Measurements from ENCODE around the gene NFATC2.
A peak's percentile ranks its signal among the peaks of the same experiment; 100 is the strongest.

Gene NFATC2

GRCh38 chr20:51503376-51503775 lies 39.1 kb downstream of the NFATC2 start:
- no peak for FAIRE-seq

DNA sequence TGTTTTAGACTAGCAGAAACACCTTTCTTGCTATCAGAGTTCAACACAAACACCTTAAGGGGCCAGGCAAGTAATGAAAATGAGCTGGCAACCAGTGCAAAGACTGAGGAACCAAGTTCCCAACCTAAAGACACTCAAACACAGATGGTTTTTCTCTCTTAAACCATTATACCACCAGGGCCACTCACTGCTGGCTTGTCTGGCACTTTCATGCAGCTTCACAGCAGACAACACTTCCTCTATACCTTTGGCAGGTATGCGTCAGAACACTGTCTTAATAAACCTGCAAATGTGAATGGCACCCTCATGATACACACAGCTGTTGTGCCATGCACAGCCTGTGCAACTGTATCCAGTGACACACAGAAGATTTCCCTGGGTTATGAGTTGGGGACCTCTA lies 41.6 kb downstream of the NFATC2 start:
- FAIRE-seq, result no peak
- no peak for DNase-seq (ENCODE audit: extremely low spot score, insufficient read length, low read depth)

More at GRCh38 chr20:51503376-51503775, 39.1 kb downstream of the NFATC2 start:
- no peak for DNase-seq (ENCODE audit: extremely low spot score, insufficient read length, low read depth)

DNA sequence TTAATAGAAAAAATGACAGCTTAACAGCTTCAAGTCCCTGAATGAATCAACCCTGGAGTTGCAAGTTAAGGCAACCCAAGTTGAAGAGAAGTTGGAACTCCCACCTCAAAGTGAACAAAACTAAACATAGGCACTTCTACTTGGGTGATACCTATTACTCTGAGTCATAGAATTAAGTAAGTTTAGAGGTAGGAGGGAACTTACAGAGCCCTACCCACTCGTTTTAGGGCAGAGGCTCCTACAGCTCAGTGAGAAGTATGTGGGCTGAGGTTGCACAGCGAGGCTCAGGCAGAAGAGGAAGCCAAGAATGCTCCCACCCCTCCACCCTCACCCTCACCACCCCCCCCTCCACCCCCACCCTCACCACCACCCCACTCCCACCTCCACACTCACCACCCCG lies 42.2 kb downstream of the NFATC2 start:
- DNase-seq (ENCODE audit: extremely low spot score, insufficient read length, low read depth) (peak; percentile 56), FAIRE-seq (peak; percentile 64)

GRCh38 chr20:51498765-51499540 lies 43.6 kb downstream of the NFATC2 start:
- FAIRE-seq (no peak), DNase-seq (ENCODE audit: extremely low spot score, insufficient read length, low read depth) (no peak)

- FAIRE-seq (peak; percentile 86), DNase-seq (ENCODE audit: extremely low spot score, insufficient read length, low read depth) (peak; percentile 29)
Measured at GRCh38 chr20:51497542-51498467, 44.7 kb downstream of the NFATC2 start.

DNA sequence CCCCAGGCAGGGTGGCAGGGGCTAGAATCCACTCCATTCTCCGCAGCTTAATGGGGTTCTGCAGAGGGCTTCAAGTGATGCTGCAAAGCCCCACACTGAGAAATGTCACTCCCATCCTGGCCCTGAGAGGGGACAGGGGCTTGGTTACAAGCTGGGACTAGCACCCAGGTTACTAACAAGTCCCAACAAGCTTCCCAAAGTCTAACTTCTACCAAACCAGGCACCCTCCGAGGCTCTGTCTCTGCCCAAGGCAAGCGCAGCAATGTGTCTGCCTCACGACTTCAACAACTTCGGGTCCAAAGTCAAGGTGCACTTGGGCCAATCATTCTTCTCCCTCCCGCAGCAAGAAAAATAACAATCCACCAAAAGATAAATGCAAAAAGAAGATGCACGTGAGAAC lies 45.6 kb downstream of the NFATC2 start:
- DNase-seq (ENCODE audit: extremely low spot score, insufficient read length, low read depth) (no peak), FAIRE-seq (no peak)

- DNase-seq (ENCODE audit: extremely low spot score, insufficient read length, low read depth) (no peak), FAIRE-seq (no peak)
Measured at GRCh38 chr20:51495921-51496545, 46.5 kb downstream of the NFATC2 start.

DNA sequence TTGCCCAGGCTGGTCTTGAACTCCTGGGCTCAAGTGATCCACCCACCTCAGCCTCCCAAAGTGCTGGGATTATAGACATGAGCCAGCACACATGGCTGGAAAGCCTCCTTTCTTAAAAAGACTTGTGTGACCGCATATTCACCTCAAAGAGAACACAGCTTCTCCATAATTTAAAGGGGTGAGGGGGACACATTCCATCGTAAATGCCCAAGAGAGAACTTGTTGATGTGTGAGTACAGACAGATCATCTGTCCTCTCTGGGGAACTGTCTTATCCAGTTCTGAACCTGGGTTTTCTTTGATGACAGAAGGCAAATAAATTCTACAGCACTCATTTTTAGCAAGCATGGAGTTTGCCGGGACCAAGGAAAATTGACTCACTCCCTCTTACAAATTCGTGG lies 47.2 kb downstream of the NFATC2 start:
- FAIRE-seq, result no peak
- DNase-seq (ENCODE audit: extremely low spot score, insufficient read length, low read depth), result no peak

DNA sequence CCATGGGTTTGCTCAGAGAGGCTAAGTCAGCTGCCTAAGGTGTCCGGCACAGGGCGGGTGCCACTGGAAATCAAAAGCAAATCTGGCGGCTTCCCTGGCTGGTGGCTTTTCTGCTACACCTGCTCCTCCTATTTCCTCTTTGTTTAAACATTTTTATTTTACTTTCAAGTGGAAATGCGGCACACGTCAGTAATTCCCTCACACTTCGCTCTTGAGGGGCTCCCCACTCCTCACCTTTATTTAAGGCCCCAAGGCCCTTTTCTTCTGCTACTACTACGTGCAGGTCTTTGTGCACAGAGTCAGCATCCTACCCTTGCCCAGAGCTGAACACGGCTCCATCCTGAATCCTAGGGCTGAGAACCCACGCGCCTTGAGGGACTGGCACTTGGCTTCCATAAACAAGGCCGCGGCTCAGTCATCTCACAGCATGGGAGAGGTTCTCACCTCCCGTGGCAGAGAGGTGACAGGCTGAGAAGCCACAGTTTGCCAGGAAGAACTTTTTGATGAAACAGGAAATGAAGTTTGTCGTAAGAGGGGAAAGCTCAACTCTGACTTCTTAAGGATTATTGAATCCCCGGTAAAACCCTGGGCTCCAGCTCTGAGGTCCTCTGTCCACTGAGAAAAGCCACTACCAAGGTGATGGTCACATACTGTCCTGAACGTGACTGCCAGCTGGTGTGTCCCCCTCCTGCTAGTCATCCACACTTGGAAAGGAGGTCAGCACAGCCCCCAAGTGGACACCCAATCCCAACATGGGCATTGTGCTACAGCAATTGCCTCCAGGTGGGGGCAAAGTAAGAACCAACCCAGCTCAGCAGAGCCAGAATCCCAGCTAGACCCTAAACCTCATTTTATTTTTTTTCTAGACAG lies 48.0 kb downstream of the NFATC2 start:
- FAIRE-seq (no peak), DNase-seq (ENCODE audit: extremely low spot score, insufficient read length, low read depth) (no peak)

DNA sequence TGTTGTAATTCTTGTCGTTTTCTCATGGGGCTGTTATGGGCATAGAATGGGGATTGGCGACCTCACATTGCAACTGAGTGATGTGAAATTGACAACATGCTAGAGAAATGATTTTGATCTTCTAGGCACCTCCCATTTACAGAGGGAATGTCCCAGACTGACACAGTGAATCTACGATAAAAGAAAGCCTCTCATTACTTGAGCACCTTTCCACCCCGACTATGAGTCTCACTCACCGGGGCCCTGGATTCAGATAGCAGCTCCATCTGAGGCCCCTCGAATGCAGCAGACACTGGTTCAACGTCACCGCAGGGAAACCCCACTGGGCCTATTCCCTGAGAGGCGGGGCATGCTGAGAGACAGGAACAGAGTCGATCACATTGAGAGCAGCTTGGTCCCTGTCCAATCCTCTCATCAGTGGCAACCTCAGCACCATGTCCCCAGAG lies 49.1 kb downstream of the NFATC2 start:
- no peak for FAIRE-seq
- DNase-seq (ENCODE audit: extremely low spot score, insufficient read length, low read depth), result no peak

- DNase-seq (ENCODE audit: extremely low spot score, insufficient read length, low read depth), result no peak
- no peak for FAIRE-seq
Measured at GRCh38 chr20:51492167-51493092, 50.1 kb downstream of the NFATC2 start.

- no peak for FAIRE-seq
- DNase-seq (ENCODE audit: extremely low spot score, insufficient read length, low read depth), result no peak
Measured at GRCh38 chr20:51491393-51491792, 51.1 kb downstream of the NFATC2 start.

- FAIRE-seq, result no peak
Measured at GRCh38 chr20:51490635-51491034, 51.9 kb downstream of the NFATC2 start.

GRCh38 chr20:51489611-51490010 lies 52.9 kb downstream of the NFATC2 start:
- DNase-seq (ENCODE audit: extremely low spot score, insufficient read length, low read depth) (no peak), FAIRE-seq (no peak)

More at GRCh38 chr20:51490635-51491034, 51.9 kb downstream of the NFATC2 start:
- DNase-seq (ENCODE audit: extremely low spot score, insufficient read length, low read depth), result no peak

GRCh38 chr20:51488331-51488730 lies 54.2 kb downstream of the NFATC2 start:
- FAIRE-seq (no peak), DNase-seq (ENCODE audit: extremely low spot score, insufficient read length, low read depth) (no peak)

DNA sequence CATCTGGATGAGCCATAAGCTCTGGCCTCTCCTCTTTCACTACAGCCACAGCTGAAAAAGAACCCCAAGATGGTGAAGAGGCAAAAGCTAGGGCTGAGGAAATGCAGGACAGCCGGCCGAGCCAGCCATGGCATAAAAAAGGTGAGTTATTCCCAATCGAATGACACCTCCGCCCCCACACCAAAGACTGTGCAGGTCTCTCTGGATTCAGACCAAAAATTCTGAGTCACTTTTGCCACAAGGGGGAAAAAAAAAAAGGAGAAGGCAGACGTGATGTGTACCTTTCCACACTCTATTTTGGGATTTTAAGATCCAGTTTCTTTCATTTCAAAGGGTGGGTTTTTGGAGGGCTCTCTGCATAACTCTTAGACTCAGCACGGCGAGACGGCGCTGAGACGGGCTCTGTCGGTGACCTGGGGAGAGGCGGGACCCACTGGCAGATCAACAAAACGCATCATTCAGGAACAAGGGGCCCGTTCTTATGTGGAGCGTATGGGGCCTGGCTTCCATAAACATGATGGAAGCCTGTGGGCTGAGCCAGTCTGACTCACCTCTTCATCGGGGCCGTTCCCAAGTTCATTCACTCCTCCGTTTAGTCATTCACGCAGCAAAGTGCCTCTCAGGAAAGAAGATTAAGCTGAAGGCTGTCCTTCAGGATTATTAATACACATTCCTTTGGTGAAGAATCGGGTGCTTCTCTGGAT lies 54.8 kb downstream of the NFATC2 start:
- FAIRE-seq, result no peak
- no peak for DNase-seq (ENCODE audit: extremely low spot score, insufficient read length, low read depth)

- DNase-seq (ENCODE audit: extremely low spot score, insufficient read length, low read depth), result no peak
- FAIRE-seq, result no peak
Measured at GRCh38 chr20:51487076-51487475, 55.4 kb downstream of the NFATC2 start.
